ENCODE measurements around the gene HDAC9.

HDAC9 gene

DNA sequence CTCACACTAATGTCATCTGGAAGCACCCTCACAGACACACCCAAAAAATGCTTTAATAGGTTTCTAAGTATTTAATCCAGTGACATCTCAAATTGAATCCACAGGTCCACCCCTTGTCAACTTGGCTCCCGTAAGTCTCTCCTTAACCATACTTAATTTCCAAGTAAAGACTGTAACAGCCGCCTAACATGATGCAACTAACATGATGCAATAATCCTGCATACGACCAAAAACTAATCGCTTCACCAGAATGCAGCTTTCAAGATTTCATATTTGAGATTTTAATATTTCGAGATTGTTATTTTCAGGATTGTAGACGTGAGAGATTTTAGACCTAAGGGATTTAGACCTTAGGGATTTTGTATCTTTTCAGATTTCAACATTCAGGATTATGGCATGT is 3.7 kb upstream of the HDAC9 start:
- no peaks in the 10 kb centered on the region for H3K9me3 ChIP-seq (ENCODE audit: control insufficient read depth, insufficient read depth, low read depth, low read length)
- TF ChIP-seq ZNF660 (tag by site-specific recombination; IDR thresholded peaks at IDR 0.05) = no peak
- TF ChIP-seq, protein P1, sequence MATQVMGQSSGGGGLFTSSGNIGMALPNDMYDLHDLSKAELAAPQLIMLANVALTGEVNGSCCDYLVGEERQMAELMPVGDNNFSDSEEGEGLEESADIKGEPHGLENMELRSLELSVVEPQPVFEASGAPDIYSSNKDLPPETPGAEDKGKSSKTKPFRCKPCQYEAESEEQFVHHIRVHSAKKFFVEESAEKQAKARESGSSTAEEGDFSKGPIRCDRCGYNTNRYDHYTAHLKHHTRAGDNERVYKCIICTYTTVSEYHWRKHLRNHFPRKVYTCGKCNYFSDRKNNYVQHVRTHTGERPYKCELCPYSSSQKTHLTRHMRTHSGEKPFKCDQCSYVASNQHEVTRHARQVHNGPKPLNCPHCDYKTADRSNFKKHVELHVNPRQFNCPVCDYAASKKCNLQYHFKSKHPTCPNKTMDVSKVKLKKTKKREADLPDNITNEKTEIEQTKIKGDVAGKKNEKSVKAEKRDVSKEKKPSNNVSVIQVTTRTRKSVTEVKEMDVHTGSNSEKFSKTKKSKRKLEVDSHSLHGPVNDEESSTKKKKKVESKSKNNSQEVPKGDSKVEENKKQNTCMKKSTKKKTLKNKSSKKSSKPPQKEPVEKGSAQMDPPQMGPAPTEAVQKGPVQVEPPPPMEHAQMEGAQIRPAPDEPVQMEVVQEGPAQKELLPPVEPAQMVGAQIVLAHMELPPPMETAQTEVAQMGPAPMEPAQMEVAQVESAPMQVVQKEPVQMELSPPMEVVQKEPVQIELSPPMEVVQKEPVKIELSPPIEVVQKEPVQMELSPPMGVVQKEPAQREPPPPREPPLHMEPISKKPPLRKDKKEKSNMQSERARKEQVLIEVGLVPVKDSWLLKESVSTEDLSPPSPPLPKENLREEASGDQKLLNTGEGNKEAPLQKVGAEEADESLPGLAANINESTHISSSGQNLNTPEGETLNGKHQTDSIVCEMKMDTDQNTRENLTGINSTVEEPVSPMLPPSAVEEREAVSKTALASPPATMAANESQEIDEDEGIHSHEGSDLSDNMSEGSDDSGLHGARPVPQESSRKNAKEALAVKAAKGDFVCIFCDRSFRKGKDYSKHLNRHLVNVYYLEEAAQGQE (tag by site-specific recombination; IDR thresholded peaks at IDR 0.05) = no peak
- no peak for TF ChIP-seq ZNF423 (tag by site-specific recombination; IDR thresholded peaks at IDR 0.05)
- TF ChIP-seq IKZF3 (tag by site-specific recombination; IDR thresholded peaks at IDR 0.05) = no peak
- TF ChIP-seq ZNF174 (tag by site-specific recombination; IDR thresholded peaks at IDR 0.05) = no peak
- no peak for TF ChIP-seq ZNF624 (tag by site-specific recombination; IDR thresholded peaks at IDR 0.05)
- TF ChIP-seq, protein P2, sequence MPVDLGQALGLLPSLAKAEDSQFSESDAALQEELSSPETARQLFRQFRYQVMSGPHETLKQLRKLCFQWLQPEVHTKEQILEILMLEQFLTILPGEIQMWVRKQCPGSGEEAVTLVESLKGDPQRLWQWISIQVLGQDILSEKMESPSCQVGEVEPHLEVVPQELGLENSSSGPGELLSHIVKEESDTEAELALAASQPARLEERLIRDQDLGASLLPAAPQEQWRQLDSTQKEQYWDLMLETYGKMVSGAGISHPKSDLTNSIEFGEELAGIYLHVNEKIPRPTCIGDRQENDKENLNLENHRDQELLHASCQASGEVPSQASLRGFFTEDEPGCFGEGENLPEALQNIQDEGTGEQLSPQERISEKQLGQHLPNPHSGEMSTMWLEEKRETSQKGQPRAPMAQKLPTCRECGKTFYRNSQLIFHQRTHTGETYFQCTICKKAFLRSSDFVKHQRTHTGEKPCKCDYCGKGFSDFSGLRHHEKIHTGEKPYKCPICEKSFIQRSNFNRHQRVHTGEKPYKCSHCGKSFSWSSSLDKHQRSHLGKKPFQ (tag by site-specific recombination; IDR thresholded peaks at IDR 0.05) = no peak
- TF ChIP-seq ZNF155 (tag by site-specific recombination; IDR thresholded peaks at IDR 0.05) = no peak
- no peak for TF ChIP-seq ZNF558 (tag by site-specific recombination; IDR thresholded peaks at IDR 0.05)
- TF ChIP-seq HOXA7 (CRISPR knock-in tag; IDR thresholded peaks at IDR 0.05; ENCODE audit: borderline replicate concordance) = no peak
- TF ChIP-seq, protein P3, sequence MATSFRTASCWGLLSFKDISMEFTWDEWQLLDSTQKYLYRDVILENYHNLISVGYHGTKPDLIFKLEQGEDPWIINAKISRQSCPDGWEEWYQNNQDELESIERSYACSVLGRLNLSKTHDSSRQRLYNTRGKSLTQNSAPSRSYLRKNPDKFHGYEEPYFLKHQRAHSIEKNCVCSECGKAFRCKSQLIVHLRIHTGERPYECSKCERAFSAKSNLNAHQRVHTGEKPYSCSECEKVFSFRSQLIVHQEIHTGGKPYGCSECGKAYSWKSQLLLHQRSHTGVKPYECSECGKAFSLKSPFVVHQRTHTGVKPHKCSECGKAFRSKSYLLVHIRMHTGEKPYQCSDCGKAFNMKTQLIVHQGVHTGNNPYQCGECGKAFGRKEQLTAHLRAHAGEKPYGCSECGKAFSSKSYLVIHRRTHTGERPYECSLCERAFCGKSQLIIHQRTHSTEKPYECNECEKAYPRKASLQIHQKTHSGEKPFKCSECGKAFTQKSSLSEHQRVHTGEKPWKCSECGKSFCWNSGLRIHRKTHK (tag by site-specific recombination; IDR thresholded peaks at IDR 0.05) = no peak
- TF ChIP-seq, protein P4, sequence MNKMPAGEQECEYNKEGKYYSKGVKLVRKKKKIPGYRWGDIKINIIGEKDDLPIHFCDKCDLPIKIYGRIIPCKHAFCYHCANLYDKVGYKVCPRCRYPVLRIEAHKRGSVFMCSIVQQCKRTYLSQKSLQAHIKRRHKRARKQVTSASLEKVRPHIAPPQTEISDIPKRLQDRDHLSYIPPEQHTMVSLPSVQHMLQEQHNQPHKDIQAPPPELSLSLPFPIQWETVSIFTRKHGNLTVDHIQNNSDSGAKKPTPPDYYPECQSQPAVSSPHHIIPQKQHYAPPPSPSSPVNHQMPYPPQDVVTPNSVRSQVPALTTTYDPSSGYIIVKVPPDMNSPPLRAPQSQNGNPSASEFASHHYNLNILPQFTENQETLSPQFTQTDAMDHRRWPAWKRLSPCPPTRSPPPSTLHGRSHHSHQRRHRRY (tag by site-specific recombination; IDR thresholded peaks at IDR 0.05) = no peak
- peaks cover 14% of the 10 kb centered on the region for H3K4me1 ChIP-seq (ENCODE audit: control insufficient read depth, insufficient read depth, low read length)
- H3K36me3 ChIP-seq (ENCODE audit: control insufficient read depth in 2 of 2, insufficient read depth in 1 of 2, low read length in 2 of 2) = no peaks in the 10 kb centered on the region
- POLR2A ChIA-PET = no interaction called here
- no peak overlapping the region for H3K4me3 ChIP-seq (ENCODE audit: low read depth, low read length)
- no peak overlapping the region for H3K27ac ChIP-seq (ENCODE audit: extremely low read depth, low read depth, low read length)
- CTCF ChIA-PET = no interaction called here

DNA sequence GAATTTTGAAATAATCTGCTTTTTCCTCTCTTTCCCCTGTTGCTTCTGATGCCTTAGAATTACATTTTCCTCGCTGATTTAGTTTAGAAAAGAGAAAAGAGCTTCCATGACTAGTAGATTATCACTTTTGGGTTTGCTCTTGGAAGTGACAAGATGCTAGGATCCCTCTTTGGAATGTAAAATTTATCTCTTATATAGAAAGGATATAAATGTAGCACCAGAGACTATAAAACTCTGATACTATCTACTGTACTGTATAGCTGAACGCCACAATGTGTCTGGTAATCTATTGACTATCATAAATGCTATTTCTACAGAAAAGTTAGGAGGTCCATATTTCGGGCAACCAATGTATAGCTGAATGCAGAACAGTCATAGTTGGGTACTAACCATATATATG is 1.1 kb upstream of the HDAC9 start:
- no peak overlapping the region for H3K4me3 ChIP-seq (ENCODE audit: low read depth, low read length)
- H3K27ac ChIP-seq (ENCODE audit: extremely low read depth, low read depth, low read length) = no peak overlapping the region
- TF ChIP-seq, protein P5, sequence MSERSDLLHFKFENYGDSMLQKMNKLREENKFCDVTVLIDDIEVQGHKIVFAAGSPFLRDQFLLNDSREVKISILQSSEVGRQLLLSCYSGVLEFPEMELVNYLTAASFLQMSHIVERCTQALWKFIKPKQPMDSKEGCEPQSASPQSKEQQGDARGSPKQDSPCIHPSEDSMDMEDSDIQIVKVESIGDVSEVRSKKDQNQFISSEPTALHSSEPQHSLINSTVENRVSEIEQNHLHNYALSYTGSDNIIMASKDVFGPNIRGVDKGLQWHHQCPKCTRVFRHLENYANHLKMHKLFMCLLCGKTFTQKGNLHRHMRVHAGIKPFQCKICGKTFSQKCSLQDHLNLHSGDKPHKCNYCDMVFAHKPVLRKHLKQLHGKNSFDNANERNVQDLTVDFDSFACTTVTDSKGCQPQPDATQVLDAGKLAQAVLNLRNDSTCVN (tag by site-specific recombination; optimal IDR thresholded peaks at IDR 0.05) = no peak
- TF ChIP-seq, protein P6, sequence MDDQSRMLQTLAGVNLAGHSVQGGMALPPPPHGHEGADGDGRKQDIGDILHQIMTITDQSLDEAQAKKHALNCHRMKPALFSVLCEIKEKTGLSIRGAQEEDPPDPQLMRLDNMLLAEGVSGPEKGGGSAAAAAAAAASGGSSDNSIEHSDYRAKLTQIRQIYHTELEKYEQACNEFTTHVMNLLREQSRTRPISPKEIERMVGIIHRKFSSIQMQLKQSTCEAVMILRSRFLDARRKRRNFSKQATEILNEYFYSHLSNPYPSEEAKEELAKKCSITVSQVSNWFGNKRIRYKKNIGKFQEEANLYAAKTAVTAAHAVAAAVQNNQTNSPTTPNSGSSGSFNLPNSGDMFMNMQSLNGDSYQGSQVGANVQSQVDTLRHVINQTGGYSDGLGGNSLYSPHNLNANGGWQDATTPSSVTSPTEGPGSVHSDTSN (CRISPR knock-in tag; IDR thresholded peaks at IDR 0.05) = no peak
- TF ChIP-seq, protein P7, sequence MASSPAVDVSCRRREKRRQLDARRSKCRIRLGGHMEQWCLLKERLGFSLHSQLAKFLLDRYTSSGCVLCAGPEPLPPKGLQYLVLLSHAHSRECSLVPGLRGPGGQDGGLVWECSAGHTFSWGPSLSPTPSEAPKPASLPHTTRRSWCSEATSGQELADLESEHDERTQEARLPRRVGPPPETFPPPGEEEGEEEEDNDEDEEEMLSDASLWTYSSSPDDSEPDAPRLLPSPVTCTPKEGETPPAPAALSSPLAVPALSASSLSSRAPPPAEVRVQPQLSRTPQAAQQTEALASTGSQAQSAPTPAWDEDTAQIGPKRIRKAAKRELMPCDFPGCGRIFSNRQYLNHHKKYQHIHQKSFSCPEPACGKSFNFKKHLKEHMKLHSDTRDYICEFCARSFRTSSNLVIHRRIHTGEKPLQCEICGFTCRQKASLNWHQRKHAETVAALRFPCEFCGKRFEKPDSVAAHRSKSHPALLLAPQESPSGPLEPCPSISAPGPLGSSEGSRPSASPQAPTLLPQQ (tag by site-specific recombination; IDR thresholded peaks at IDR 0.05) = no peak
- TF ChIP-seq ZNF23 (tag by site-specific recombination; IDR thresholded peaks at IDR 0.05; ENCODE audit: borderline replicate concordance) (no peak), ZNF37A (tag by site-specific recombination; IDR thresholded peaks at IDR 0.05) (no peak), ZNF214 (tag by site-specific recombination; IDR thresholded peaks at IDR 0.05; ENCODE audit: borderline replicate concordance) (no peak), IKZF3 (tag by site-specific recombination; IDR thresholded peaks at IDR 0.05) (no peak), ZBTB48 (tag by site-specific recombination; IDR thresholded peaks at IDR 0.05) (no peak), ZNF777 (tag by site-specific recombination; IDR thresholded peaks at IDR 0.05; ENCODE audit: borderline replicate concordance) (no peak), ZNF571 (tag by site-specific recombination; IDR thresholded peaks at IDR 0.05) (no peak)
- TF ChIP-seq, protein P8, sequence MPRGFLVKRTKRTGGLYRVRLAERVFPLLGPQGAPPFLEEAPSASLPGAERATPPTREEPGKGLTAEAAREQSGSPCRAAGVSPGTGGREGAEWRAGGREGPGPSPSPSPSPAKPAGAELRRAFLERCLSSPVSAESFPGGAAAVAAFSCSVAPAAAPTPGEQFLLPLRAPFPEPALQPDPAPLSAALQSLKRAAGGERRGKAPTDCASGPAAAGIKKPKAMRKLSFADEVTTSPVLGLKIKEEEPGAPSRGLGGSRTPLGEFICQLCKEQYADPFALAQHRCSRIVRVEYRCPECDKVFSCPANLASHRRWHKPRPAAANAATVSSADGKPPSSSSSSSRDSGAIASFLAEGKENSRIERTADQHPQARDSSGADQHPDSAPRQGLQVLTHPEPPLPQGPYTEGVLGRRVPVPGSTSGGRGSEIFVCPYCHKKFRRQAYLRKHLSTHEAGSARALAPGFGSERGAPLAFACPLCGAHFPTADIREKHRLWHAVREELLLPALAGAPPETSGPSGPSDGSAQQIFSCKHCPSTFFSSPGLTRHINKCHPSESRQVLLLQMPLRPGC (tag by site-specific recombination; IDR thresholded peaks at IDR 0.05) = no peak
- peaks cover 18% of the 10 kb centered on the region for H3K4me1 ChIP-seq (ENCODE audit: control insufficient read depth, insufficient read depth, low read length)
- ChIA-PET CTCF (no interaction called here), POLR2A (no interaction called here)
- no peaks in the 10 kb centered on the region for H3K9me3 ChIP-seq (ENCODE audit: control insufficient read depth, insufficient read depth, low read depth, low read length)
- no peaks in the 10 kb centered on the region for H3K36me3 ChIP-seq (ENCODE audit: control insufficient read depth in 2 of 2, insufficient read depth in 1 of 2, low read length in 2 of 2)
